GM19324 (cell line): Measurements from ENCODE around the gene UBE2V1.
"Not testable (repeated sequence)": the region's sequence is repeated elsewhere in the genome, so short reads cannot be mapped to it uniquely, and the experiment has no call there.

ENCODE experiments used
- ATAC-seq: cut with Tn5 transposase; IDR thresholded peaks from one replicate; pipeline ENCODE4 v1.9.1; 2021; ENCODE audit warnings: mild to moderate bottlenecking, moderate library complexity; ENCODE audit not compliant: unreplicated experiment, low FRiP score

Gene UBE2V1

GRCh38 chr20:50112512-50113419, at the start of gene UBE2V1:
Gene UBE2V1 (minus strand): TSS chr20:50113150. CDS start chr20:50113128, 22 bp downstream.
- peak; percentile 50 for ATAC-seq

GRCh38 chr20:50161494-50161893, 48.5 kb upstream of the UBE2V1 start:
- ATAC-seq, result not testable (repeated sequence)

GRCh38 chr20:50153500-50154377, 40.8 kb upstream of the UBE2V1 start, which contains the start of gene PEDS1:
Gene PEDS1 (minus strand): TSS chr20:50153723. CDS start chr20:50153637, 86 bp downstream.
- peak; percentile 94 for ATAC-seq

- no peak for ATAC-seq
Measured at GRCh38 chr20:50153153-50153499, 40.2 kb upstream of the UBE2V1 start.

GRCh38 chr20:50152394-50153152, 39.6 kb upstream of the UBE2V1 start:
- no peak for ATAC-seq

- no peak for ATAC-seq
Measured at GRCh38 chr20:50151034-50151743, 38.2 kb upstream of the UBE2V1 start.

GRCh38 chr20:50149481-50150254, 36.7 kb upstream of the UBE2V1 start:
- no peak for ATAC-seq

- no peak for ATAC-seq
Measured at GRCh38 chr20:50146732-50147662, 34.0 kb upstream of the UBE2V1 start.

GRCh38 chr20:50146214-50146613, 33.3 kb upstream of the UBE2V1 start:
- no peak for ATAC-seq

GRCh38 chr20:50145566-50145965, 32.6 kb upstream of the UBE2V1 start:
- ATAC-seq, result no peak

- ATAC-seq, result no peak
Measured at GRCh38 chr20:50144362-50144761, 31.4 kb upstream of the UBE2V1 start.

- ATAC-seq, result no peak
Measured at GRCh38 chr20:50142812-50143211, 29.9 kb upstream of the UBE2V1 start.

GRCh38 chr20:50141811-50142561, 29.0 kb upstream of the UBE2V1 start:
- no peak for ATAC-seq

GRCh38 chr20:50141018-50141675, 28.2 kb upstream of the UBE2V1 start:
- ATAC-seq, result no peak

- ATAC-seq, result no peak
Measured at GRCh38 chr20:50140339-50140859, 27.4 kb upstream of the UBE2V1 start.

- ATAC-seq, result no peak
Measured at GRCh38 chr20:50138479-50139393, 25.8 kb upstream of the UBE2V1 start.
